ENCODE measurements around the gene CCDC149.

- no peak for TF ChIP-seq CTCF (IDR thresholded peaks at IDR 0.05)
- TF ChIP-seq EZH2 (IDR thresholded peaks at IDR 0.05; ENCODE audit: borderline replicate concordance, insufficient read depth, low read depth, low read length, poor library complexity, severe bottlenecking): no peak
These were observed 56.3 kb downstream of the CCDC149 start for GRCh38 chr4:24856586-24856985.
